Erythroblast (primary cell): ENCODE data around the gene P4HA3.

Source experiments
- GATA1 ChIP-seq: IDR thresholded peaks from 2 replicates; pipeline ENCODE4 v1.6.1; 2011; ENCODE audit warnings: low read depth, mild to moderate bottlenecking, control low read depth, low read length, moderate library complexity
- POLR2A ChIP-seq: IDR thresholded peaks from 2 replicates; pipeline ENCODE4 v1.6.1; 2011; ENCODE audit warnings: mild to moderate bottlenecking, low read length

GRCh38 chr11:74268456-74268855, 43.0 kb downstream of the P4HA3 start:
- TF ChIP-seq POLR2A (no peak), GATA1 (no peak)
